OCI-LY7 (cell line): ENCODE data around the gene ANKLE2. TPM values are rescaled to one million over a fixed set of nuclear protein-coding genes. Genes with fewer than 3 reads are reported as not detected.

Source experiments
- BruUV-seq: library from RNA; stranded (reverse); fragments of 400-500 nt; replicated peaks from 2 replicates; lab custom pipeline; 2021; lab: Mats Ljungman, UMichigan
- CTCF ChIA-PET: fragments of 300-600 bp; sonication (Branson Sonifier 250); formaldehyde crosslinking; loops from one replicate; lab custom pipeline; 2022; ENCODE audit warnings: antibody characterized with exemption; ENCODE audit not compliant: unreplicated experiment; lab: Charles Lee
- POLR2A ChIA-PET: fragments of 300-600 bp; sonication (Branson Sonifier 250); formaldehyde crosslinking; loops from one replicate; lab custom pipeline; 2022; ENCODE audit warnings: antibody characterized with exemption; lab: Charles Lee
- DNase-seq: peaks from one replicate; pipeline ENCODE4 v3.0.0-alpha.2; 2015; ENCODE audit warnings: low spot score
- H2AFZ ChIP-seq: fragments of 200-600 bp; sonication (generic), shearing (Covaris generic); 2 replicates; pipeline ENCODE4 v1.6.1; 2014; ENCODE audit warnings: mild to moderate bottlenecking, antibody characterized with exemption, low read length, moderate library complexity
- H3K27ac ChIP-seq: fragments of 200-600 bp; sonication (generic); 2 replicates; pipeline ENCODE4 v1.5.1; 2014; ENCODE audit warnings: mixed run types, low read depth, mild to moderate bottlenecking, moderate library complexity, low read length, inconsistent platforms; ENCODE audit not compliant: poor library complexity, severe bottlenecking
- H3K36me3 ChIP-seq: fragments of 200-600 bp; sonication (generic); 2 replicates; pipeline ENCODE4 v1.6.1; 2014; ENCODE audit warnings: mild to moderate bottlenecking, antibody characterized with exemption, low read length, moderate library complexity, mixed read lengths; ENCODE audit not compliant: insufficient read depth
- H3K4me1 ChIP-seq: fragments of 200-600 bp; sonication (generic); 2 replicates; pipeline ENCODE4 v1.5.1; 2014; ENCODE audit warnings: mild to moderate bottlenecking, low read length; ENCODE audit not compliant: insufficient read depth, poor library complexity, severe bottlenecking
- H3K4me2 ChIP-seq: fragments of 200-600 bp; sonication (generic); 2 replicates; pipeline ENCODE4 v1.6.1; 2014; ENCODE audit warnings: mild to moderate bottlenecking, low read length
- H3K4me3 ChIP-seq: fragments of 200-600 bp; sonication (generic); 2 replicates; pipeline ENCODE4 v1.5.1; 2014; ENCODE audit warnings: mild to moderate bottlenecking, low read depth, low read length; ENCODE audit not compliant: poor library complexity, severe bottlenecking
- H3K79me2 ChIP-seq: fragments of 200-600 bp; sonication (generic); 2 replicates; pipeline ENCODE4 v1.6.1; 2016; ENCODE audit warnings: low read depth, mild to moderate bottlenecking, low read length, moderate library complexity, mixed read lengths; ENCODE audit not compliant: insufficient read depth
- H3K9me2 ChIP-seq: fragments of 200-600 bp; sonication (generic); 2 replicates; pipeline ENCODE4 v1.6.1; 2016; ENCODE audit warnings: mild to moderate bottlenecking, low read length, mixed read lengths; ENCODE audit not compliant: insufficient read depth
- H3K9me3 ChIP-seq: fragments of 200-600 bp; sonication (generic); 2 replicates; pipeline ENCODE4 v1.6.1; 2014; ENCODE audit warnings: mild to moderate bottlenecking, mixed run types, low read length, mixed read lengths
- H4K20me1 ChIP-seq: fragments of 200-600 bp; sonication (generic); 2 replicates; pipeline ENCODE4 v1.6.1; 2014; ENCODE audit warnings: mild to moderate bottlenecking, antibody characterized with exemption, low read length, moderate library complexity, mixed read lengths; ENCODE audit not compliant: insufficient read depth
- CTCF ChIP-seq: fragments of 200-600 bp; sonication (generic); conservative IDR thresholded peaks from 2 replicates; pipeline ENCODE4 v1.5.1; 2014; ENCODE audit warnings: mild to moderate bottlenecking, antibody characterized with exemption, low read length, moderate library complexity, mixed read lengths
- EZH2phosphoT487 ChIP-seq: fragments of 200-600 bp; sonication (generic); IDR thresholded peaks from 2 replicates; pipeline ENCODE4 v1.6.1; 2018; ENCODE audit warnings: low read depth, borderline replicate concordance, mild to moderate bottlenecking, mixed run types, antibody characterized with exemption, low read length, moderate library complexity, mixed read lengths
- intact Hi-C: fragments of 100-400 bp; cut with micrococcal nuclease; formaldehyde crosslinking; loops from one replicate; pipeline ENCODE4 v1.10.0; 2022; ENCODE audit not compliant: unreplicated experiment
- total RNA-seq, 2 experiments: library from RNA; depleted of rRNA in 1 of 2; stranded (reverse); fragments of >200 nt in 1 of 2; shearing (Covaris generic) in 1 of 2; gene quantifications; 2 replicates each; pipeline ENCODE4 v1.2.3, GENCODE V29; 2014 to 2022

Gene ANKLE2
- total RNA-seq, 2 experiments from 2014 or later = 88.0 to 121 TPM

GRCh38 chr12:132766380-132767085, 4.9 kb upstream of the ANKLE2 start:
- intact Hi-C loops = no loop called here
- Histone ChIP-seq H3K27ac (peak overlapping the region; percentile 99), H3K9me2 (no peaks in the 10 kb centered on the region), H3K4me2 (no peak overlapping the region), H3K36me3 (peaks cover 18% of the 10 kb centered on the region), H3K9me3 (no peaks in the 10 kb centered on the region), H3K79me2 (peaks cover 15% of the 10 kb centered on the region; the same call in 1 of the 2 replicates), H2AFZ (no peak overlapping the region), H3K4me3 (no peak overlapping the region), H4K20me1 (no peaks in the 10 kb centered on the region), H3K4me1 (peaks cover 58% of the 10 kb centered on the region)
- DNase-seq = no peak
- TF ChIP-seq CTCF = no peak
- TF ChIP-seq EZH2phosphoT487 = no peak
- CTCF ChIA-PET = no interaction called here
- POLR2A ChIA-PET = no interaction called here
- BruUV-seq = no TSS peak

GRCh38 chr12:132765361-132765760, 3.7 kb upstream of the ANKLE2 start:
- peaks cover 7% of the 10 kb centered on the region for H4K20me1 ChIP-seq
- ChIA-PET POLR2A (no interaction called here), CTCF (no interaction called here)
- H3K27ac ChIP-seq = no peak overlapping the region
- H3K9me2 ChIP-seq = no peaks in the 10 kb centered on the region
- no peak overlapping the region for H3K4me3 ChIP-seq
- no peak overlapping the region for H3K4me2 ChIP-seq
- TF ChIP-seq EZH2phosphoT487 (no peak), CTCF (no peak)
- H3K36me3 ChIP-seq = peaks cover 27% of the 10 kb centered on the region
- no peak overlapping the region for H2AFZ ChIP-seq
- peaks cover 27% of the 10 kb centered on the region for H3K79me2 ChIP-seq
- no peaks in the 10 kb centered on the region for H3K9me3 ChIP-seq
- BruUV-seq = no TSS peak
- no peak for DNase-seq
- intact Hi-C loops = no loop called here
- peaks cover 48% of the 10 kb centered on the region for H3K4me1 ChIP-seq

GRCh38 chr12:132764231-132764630, 2.6 kb upstream of the ANKLE2 start:
- Histone ChIP-seq H3K79me2 (peaks cover 37% of the 10 kb centered on the region), H3K9me3 (no peaks in the 10 kb centered on the region), H2AFZ (no peak overlapping the region), H3K4me2 (no peak overlapping the region), H3K27ac (no peak overlapping the region), H3K4me3 (no peak overlapping the region), H3K4me1 (peaks cover 46% of the 10 kb centered on the region), H4K20me1 (peaks cover 12% of the 10 kb centered on the region), H3K9me2 (no peaks in the 10 kb centered on the region), H3K36me3 (peaks cover 29% of the 10 kb centered on the region)
- TF ChIP-seq CTCF = no peak
- TF ChIP-seq EZH2phosphoT487 = no peak
- intact Hi-C loops = no loop called here
- no TSS peak for BruUV-seq
- DNase-seq = no peak
- ChIA-PET CTCF (interaction anchor here (0.6 kb wide), 1 partner anchor 160 kb away, joined by 3 read pairs; no protein-coding TSS in a partner anchor), POLR2A (no interaction called here)
